ENCODE measurements around the gene LILRB5. TPM values are rescaled to one million over a fixed set of nuclear protein-coding genes. Genes with fewer than 3 reads are reported as not detected.
"Not testable (repeated sequence)": the region's sequence is repeated elsewhere in the genome, so short reads cannot be mapped to it uniquely, and the experiment has no call there.

LILRB5 gene
- total and polyA plus RNA-seq, 2 of the 4 experiments (the other 2 are of a cell fraction), result not detected

- dilution Hi-C loops (cut with HindIII; ENCODE audit: low sequenced_read_pairs, unreplicated experiment); H2BK5ac ChIP-seq (ENCODE audit: low read depth, low read length, poor library complexity, severe bottlenecking); BruUV-seq (replicated peaks); H3K18ac ChIP-seq (ENCODE audit: low read depth, low read length); H2AK5ac ChIP-seq (ENCODE audit: low read depth, low read length); H3K56ac ChIP-seq (ENCODE audit: extremely low read depth, insufficient read depth, low read length); H3K9me1 ChIP-seq (ENCODE audit: insufficient read depth, low read length); H4K20me1 ChIP-seq (ENCODE audit: insufficient read depth, low read length); H3K9ac ChIP-seq (ENCODE audit: low read depth, low read length); POLR2A ChIA-PET (ENCODE audit: unreplicated experiment); H3K4me3 ChIP-seq (ENCODE audit: insufficient read depth, low read depth, low read length); H2AFZ ChIP-seq (replicated peaks; ENCODE audit: low read length, poor library complexity); H3K4me2 ChIP-seq (ENCODE audit: low read depth, low read length); H3K4ac ChIP-seq (ENCODE audit: low read depth, low read length); H3K4me1 ChIP-seq (ENCODE audit: control insufficient read depth, insufficient read depth, low read length); ATAC-seq (ENCODE audit: low read depth); H2AK9ac ChIP-seq (replicated peaks; ENCODE audit: low read depth, low read length, poor library complexity); H3K27me3 ChIP-seq (ENCODE audit: control insufficient read depth, insufficient read depth, low read length); H2BK15ac ChIP-seq (ENCODE audit: low read depth, low read length); H4K8ac ChIP-seq (ENCODE audit: low read depth in 2 of 2, low read length in 2 of 2); H3K79me1 ChIP-seq (ENCODE audit: low read depth in 1 of 2, low read length in 2 of 2); H2BK20ac ChIP-seq (ENCODE audit: low read depth, low read length); H4K5ac ChIP-seq (ENCODE audit: low read depth, low read length); H3K9me3 ChIP-seq (ENCODE audit: control insufficient read depth, insufficient read depth, low read length); H3K36me3 ChIP-seq (ENCODE audit: control insufficient read depth, insufficient read depth, low read length); CTCF ChIA-PET; intact Hi-C loops (cut with micrococcal nuclease); H3K27ac ChIP-seq (ENCODE audit: insufficient read depth, low read length); H3K23ac ChIP-seq (ENCODE audit: low read depth, low read length); H2BK120ac ChIP-seq (ENCODE audit: low read depth, low read length); H3K14ac ChIP-seq (replicated peaks; ENCODE audit: low read depth, low read length); DNase-seq; H4K91ac ChIP-seq (ENCODE audit: insufficient read depth, low read depth, low read length); in situ Hi-C loops (cut with MboI; ENCODE audit: low sequenced_read_pairs): not testable (repeated sequence)
- no CpG with 5 or more reads among the region's 6 CpGs for WGBS, 2 experiments (ENCODE audit: extremely low coverage in 2 of 2, insufficient read length in 1 of 2)
These were observed 14.4 kb downstream of the LILRB5 start, which contains the start of gene LILRA6 for GRCh38 chr19:54242646-54243045. LILRA6 (minus strand) TSS chr19:54242790.

GRCh38 chr19:54242234-54242633 is 14.8 kb downstream of the LILRB5 start:
- H3K27me3 ChIP-seq (ENCODE audit: control insufficient read depth, insufficient read depth, low read length); H3K56ac ChIP-seq (ENCODE audit: extremely low read depth, insufficient read depth, low read length); intact Hi-C loops (cut with micrococcal nuclease); H3K9ac ChIP-seq (ENCODE audit: low read depth, low read length); in situ Hi-C loops (cut with MboI; ENCODE audit: low sequenced_read_pairs); H2AFZ ChIP-seq (replicated peaks; ENCODE audit: low read length, poor library complexity); H4K5ac ChIP-seq (ENCODE audit: low read depth, low read length); H3K36me3 ChIP-seq (ENCODE audit: control insufficient read depth, insufficient read depth, low read length); H3K9me1 ChIP-seq (ENCODE audit: insufficient read depth, low read length); H4K20me1 ChIP-seq (ENCODE audit: insufficient read depth, low read length); H2BK5ac ChIP-seq (ENCODE audit: low read depth, low read length, poor library complexity, severe bottlenecking); H4K8ac ChIP-seq (ENCODE audit: low read depth in 2 of 2, low read length in 2 of 2); CTCF ChIA-PET; H2BK15ac ChIP-seq (ENCODE audit: low read depth, low read length); DNase-seq; H3K79me1 ChIP-seq (ENCODE audit: low read depth in 1 of 2, low read length in 2 of 2); ATAC-seq (ENCODE audit: low read depth); H3K27ac ChIP-seq (ENCODE audit: insufficient read depth, low read length); BruUV-seq (replicated peaks); H2BK120ac ChIP-seq (ENCODE audit: low read depth, low read length); H3K9me3 ChIP-seq (ENCODE audit: control insufficient read depth, insufficient read depth, low read length); H3K4ac ChIP-seq (ENCODE audit: low read depth, low read length); H3K18ac ChIP-seq (ENCODE audit: low read depth, low read length); H3K4me1 ChIP-seq (ENCODE audit: control insufficient read depth, insufficient read depth, low read length); H3K4me2 ChIP-seq (ENCODE audit: low read depth, low read length); POLR2A ChIA-PET (ENCODE audit: unreplicated experiment); H2BK20ac ChIP-seq (ENCODE audit: low read depth, low read length); H3K23ac ChIP-seq (ENCODE audit: low read depth, low read length); H3K14ac ChIP-seq (replicated peaks; ENCODE audit: low read depth, low read length); H3K4me3 ChIP-seq (ENCODE audit: insufficient read depth, low read depth, low read length); H2AK9ac ChIP-seq (replicated peaks; ENCODE audit: low read depth, low read length, poor library complexity); dilution Hi-C loops (cut with HindIII; ENCODE audit: low sequenced_read_pairs, unreplicated experiment); H4K91ac ChIP-seq (ENCODE audit: insufficient read depth, low read depth, low read length); H2AK5ac ChIP-seq (ENCODE audit: low read depth, low read length): not testable (repeated sequence)
- no CpG with 5 or more reads among the region's 4 CpGs for WGBS, 2 experiments (ENCODE audit: extremely low coverage in 2 of 2, insufficient read length in 1 of 2)
